NCI-H510A (cell line): ENCODE data around the gene RAX.

Experiments used
- DNase-seq: peaks from one replicate; lab custom pipeline; 2025; lab: John Stamatoyannopoulos, UW

Gene RAX

GRCh38 chr18:59272891-59273758 is at the start of gene RAX:
RAX (minus strand) TSS chr18:59273454; CDS start chr18:59273206, 248 bp downstream.
- DNase-seq: no peak

- DNase-seq: no peak
These were observed 45.3 kb upstream of the RAX start, which contains the start of gene CPLX4 for GRCh38 chr18:59318460-59319050. CPLX4 (minus strand) TSS chr18:59318649; CDS start chr18:59318462, 187 bp downstream.

- DNase-seq: no peak
These were observed 38.4 kb upstream of the RAX start for GRCh38 chr18:59311631-59312030.

GRCh38 chr18:59308938-59309260 is 35.6 kb upstream of the RAX start:
- no peak for DNase-seq

- DNase-seq: peak; percentile 64
These were observed 35.1 kb upstream of the RAX start for GRCh38 chr18:59308248-59308937.

GRCh38 chr18:59306640-59307039 is 33.4 kb upstream of the RAX start:
- no peak for DNase-seq

GRCh38 chr18:59305295-59305694 is 32.0 kb upstream of the RAX start:
- no peak for DNase-seq

GRCh38 chr18:59303656-59304195 is 30.5 kb upstream of the RAX start:
- no peak for DNase-seq

GRCh38 chr18:59303006-59303405 is 29.8 kb upstream of the RAX start:
- no peak for DNase-seq

- DNase-seq: no peak
These were observed 28.7 kb upstream of the RAX start for GRCh38 chr18:59301929-59302328.

GRCh38 chr18:59300676-59301285 is 27.5 kb upstream of the RAX start:
- DNase-seq: no peak

GRCh38 chr18:59298871-59299270 is 25.6 kb upstream of the RAX start:
- DNase-seq: no peak

GRCh38 chr18:59293317-59293716 is 20.1 kb upstream of the RAX start:
- no peak for DNase-seq

GRCh38 chr18:59286341-59286740 is 13.1 kb upstream of the RAX start:
- DNase-seq: no peak

GRCh38 chr18:59282341-59282740 is 9.1 kb upstream of the RAX start:
- DNase-seq: no peak

- DNase-seq: no peak
These were observed 6.5 kb upstream of the RAX start for GRCh38 chr18:59279722-59280121.

- DNase-seq: no peak
These were observed 5.9 kb upstream of the RAX start for GRCh38 chr18:59279193-59279592.

- no peak for DNase-seq
These were observed 5.5 kb upstream of the RAX start for GRCh38 chr18:59278793-59279192.

GRCh38 chr18:59276047-59276446 is 2.8 kb upstream of the RAX start:
- no peak for DNase-seq

- DNase-seq: no peak
These were observed 2.2 kb upstream of the RAX start for GRCh38 chr18:59275406-59275949.

GRCh38 chr18:59274533-59274928 is 1.3 kb upstream of the RAX start:
- DNase-seq: no peak
